GOT3 (cell line): ENCODE data around the gene OR5A2.
"Not testable (repeated sequence)": the region's sequence is repeated elsewhere in the genome, so short reads cannot be mapped to it uniquely, and the experiment has no call there.

ENCODE experiments used
- DNase-seq: peaks from one replicate; lab custom pipeline; 2025; ENCODE audit warnings: mixed read lengths; lab: John Stamatoyannopoulos, UW

The OR5A2 gene

GRCh38 chr11:59426361-59427067 is at the start of gene OR5A2:
Gene OR5A2 (minus strand): TSS chr11:59426413. CDS start chr11:59422953, 3,460 bp downstream.
- no peak for DNase-seq

GRCh38 chr11:59475176-59475575 is 49.0 kb upstream of the OR5A2 start:
- DNase-seq = no peak

GRCh38 chr11:59473015-59473414 is 46.8 kb upstream of the OR5A2 start, which contains the start of gene OR4D10:
Gene OR4D10 (plus strand): TSS chr11:59473315. CDS start chr11:59477430, 4,115 bp downstream.
- no peak for DNase-seq

- no peak for DNase-seq
Observed at GRCh38 chr11:59463190-59463641, 37.0 kb upstream of the OR5A2 start.

- DNase-seq = no peak
Observed at GRCh38 chr11:59459916-59460315, 33.7 kb upstream of the OR5A2 start.

GRCh38 chr11:59456661-59457060 is 30.4 kb upstream of the OR5A2 start, which contains the start of gene OR4D6:
Gene OR4D6 (plus strand): TSS chr11:59456961. CDS start chr11:59456961, 0 bp downstream.
- DNase-seq = no peak

GRCh38 chr11:59448484-59448883 is 22.3 kb upstream of the OR5A2 start:
- DNase-seq = no peak

- not testable (repeated sequence) for DNase-seq
Observed at GRCh38 chr11:59445624-59446023, 19.4 kb upstream of the OR5A2 start.

GRCh38 chr11:59437770-59438169 is 11.6 kb upstream of the OR5A2 start:
- DNase-seq = no peak

- DNase-seq = no peak
Observed at GRCh38 chr11:59436169-59436568, 10.0 kb upstream of the OR5A2 start, which contains the start of gene OR5A1. Gene OR5A1 (plus strand): TSS chr11:59436469. CDS start chr11:59443169, 6,700 bp downstream.

GRCh38 chr11:59429924-59430516 is 3.8 kb upstream of the OR5A2 start:
- DNase-seq = no peak

GRCh38 chr11:59427068-59427382 is 812 bp upstream of the OR5A2 start:
- no peak for DNase-seq

- no peak for DNase-seq
Observed at GRCh38 chr11:59425131-59425530, 1.1 kb downstream of the OR5A2 start.

GRCh38 chr11:59423835-59424234 is 2.4 kb downstream of the OR5A2 start:
- DNase-seq = no peak

GRCh38 chr11:59418156-59418555 is 8.1 kb downstream of the OR5A2 start:
- no peak for DNase-seq

- DNase-seq = no peak
Observed at GRCh38 chr11:59417023-59417422, 9.2 kb downstream of the OR5A2 start.

- no peak for DNase-seq
Observed at GRCh38 chr11:59416613-59417012, 9.6 kb downstream of the OR5A2 start.

- no peak for DNase-seq
Observed at GRCh38 chr11:59415111-59415510, 11.1 kb downstream of the OR5A2 start.

GRCh38 chr11:59413646-59414045 is 12.6 kb downstream of the OR5A2 start:
- DNase-seq = no peak

- no peak for DNase-seq
Observed at GRCh38 chr11:59403546-59403945, 22.7 kb downstream of the OR5A2 start.

- DNase-seq = no peak
Observed at GRCh38 chr11:59401262-59401552, 25.0 kb downstream of the OR5A2 start.

- DNase-seq = no peak
Observed at GRCh38 chr11:59400461-59401261, 25.6 kb downstream of the OR5A2 start.

GRCh38 chr11:59394186-59394585 is 32.0 kb downstream of the OR5A2 start:
- no peak for DNase-seq
